ENCODE results near the gene VANGL1. TPM values are rescaled to one million over a fixed set of nuclear protein-coding genes. Genes with fewer than 3 reads are reported as not detected.

The VANGL1 gene
- total RNA-seq, 1 experiment from 2014 or later: 21.8 TPM

DNA sequence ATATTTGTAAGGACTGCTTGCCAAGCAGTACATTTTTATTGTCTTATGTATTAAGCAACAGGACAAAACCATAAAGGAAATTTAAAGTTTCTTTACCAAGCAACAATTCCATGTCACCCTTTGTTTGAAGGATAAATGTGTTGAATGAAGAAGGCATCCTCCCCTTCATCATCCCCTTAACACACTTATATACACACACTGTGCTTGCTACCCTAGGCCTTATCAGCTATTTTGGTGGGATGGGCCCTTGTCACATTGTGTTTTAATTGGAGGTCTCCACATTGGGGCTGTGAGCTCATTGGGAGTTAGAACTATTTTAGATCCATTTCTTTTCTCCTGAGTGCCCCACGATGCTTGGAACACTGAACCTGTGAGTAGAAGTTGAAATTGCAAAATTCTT lies 1.9 kb downstream of the VANGL1 start:
- no peak for DNase-seq (ENCODE audit: low read depth)

DNA sequence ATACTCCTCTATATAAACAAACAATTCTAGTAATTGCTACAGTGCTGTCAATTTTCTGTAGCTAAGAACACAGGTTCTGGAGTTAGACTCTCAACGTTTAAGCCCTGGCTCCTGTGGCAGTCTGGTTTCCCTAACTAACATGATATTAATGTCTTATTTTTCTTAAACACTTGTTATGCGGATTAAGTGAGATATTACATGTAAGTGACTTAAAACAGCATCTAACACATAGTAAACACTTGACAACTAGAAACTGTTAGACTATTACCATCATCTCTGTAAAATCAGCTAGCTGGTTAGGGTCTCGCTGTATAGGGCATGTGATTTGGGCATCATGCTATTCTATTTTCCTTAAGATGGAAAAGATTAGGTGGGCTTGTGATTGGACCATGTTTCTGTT lies 2.3 kb downstream of the VANGL1 start:
- no peak for DNase-seq (ENCODE audit: low read depth)

DNA sequence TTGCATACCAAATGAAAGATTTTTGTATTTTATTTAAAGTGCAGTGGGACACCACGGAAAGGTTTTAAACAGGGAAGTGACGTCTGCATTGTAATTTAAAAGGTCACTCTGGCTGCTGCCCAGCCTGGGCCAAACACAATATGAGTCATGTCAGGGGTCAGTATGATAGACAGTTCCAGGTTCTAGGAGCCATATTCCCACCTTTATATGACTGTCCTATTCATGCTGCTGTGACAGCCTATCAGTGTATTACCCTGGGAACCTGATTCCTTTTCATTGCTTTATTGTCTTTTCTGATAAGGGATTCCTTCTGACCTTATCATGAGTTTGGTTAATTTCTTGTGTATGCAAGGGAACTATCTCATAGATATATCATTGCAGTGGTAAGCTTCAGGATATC lies 5.3 kb downstream of the VANGL1 start:
- DNase-seq (ENCODE audit: low read depth): no peak

DNA sequence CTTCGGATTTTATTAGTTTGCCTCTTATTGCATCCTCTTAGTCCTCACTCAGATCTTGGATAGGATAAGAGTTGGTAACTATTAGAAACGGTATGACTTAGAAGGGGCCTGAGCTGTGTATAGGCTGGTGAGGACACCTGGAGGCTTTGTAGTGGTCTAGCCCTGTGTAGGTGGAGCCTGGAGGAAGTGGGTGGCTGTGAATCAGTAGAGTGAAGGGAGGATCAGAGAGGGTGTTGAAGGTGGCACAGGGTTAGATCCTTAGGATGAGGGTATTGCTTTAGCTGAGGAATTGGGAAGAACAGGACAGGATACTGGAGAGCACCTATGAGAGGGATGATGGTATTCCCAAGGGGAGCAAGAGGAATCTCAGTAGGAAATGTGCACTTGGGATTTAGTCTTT lies 5.7 kb downstream of the VANGL1 start:
- no peak for DNase-seq (ENCODE audit: low read depth)

DNA sequence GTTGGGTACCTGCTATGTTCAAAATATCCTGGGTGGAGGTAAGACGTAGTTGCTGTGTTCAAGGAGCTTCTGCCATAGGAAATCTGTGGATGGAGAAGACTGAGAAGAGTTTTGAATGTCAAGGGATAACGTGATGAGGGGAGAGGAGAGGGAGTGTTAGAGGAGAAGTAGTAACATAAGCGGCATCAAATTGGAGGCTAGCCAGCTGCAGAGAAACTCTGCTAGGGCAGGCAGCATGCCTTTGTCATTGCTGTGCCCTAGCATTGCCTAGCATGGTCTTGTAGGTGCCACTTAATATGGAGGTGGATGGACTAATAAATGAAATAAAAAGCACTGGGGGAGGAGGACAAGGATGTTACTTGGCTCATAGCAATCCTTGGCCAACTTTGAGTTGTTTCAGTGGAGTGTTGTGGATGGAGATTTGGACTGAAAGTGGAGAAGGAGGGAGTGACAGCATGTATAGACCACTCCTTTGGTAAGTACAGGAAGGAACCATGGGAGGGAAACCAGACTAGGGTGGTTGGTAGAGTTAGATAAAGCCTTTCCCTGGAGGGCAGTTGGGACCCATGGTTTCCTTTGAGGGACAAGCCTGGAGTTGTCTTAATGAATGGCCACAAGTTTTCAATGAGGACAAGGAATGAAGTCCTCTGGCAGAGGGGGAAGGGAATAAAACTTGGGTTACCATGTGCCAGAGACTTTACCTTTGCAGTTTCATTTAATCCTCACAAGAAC lies 6.3 kb downstream of the VANGL1 start:
- no peak for DNase-seq (ENCODE audit: low read depth)

DNA sequence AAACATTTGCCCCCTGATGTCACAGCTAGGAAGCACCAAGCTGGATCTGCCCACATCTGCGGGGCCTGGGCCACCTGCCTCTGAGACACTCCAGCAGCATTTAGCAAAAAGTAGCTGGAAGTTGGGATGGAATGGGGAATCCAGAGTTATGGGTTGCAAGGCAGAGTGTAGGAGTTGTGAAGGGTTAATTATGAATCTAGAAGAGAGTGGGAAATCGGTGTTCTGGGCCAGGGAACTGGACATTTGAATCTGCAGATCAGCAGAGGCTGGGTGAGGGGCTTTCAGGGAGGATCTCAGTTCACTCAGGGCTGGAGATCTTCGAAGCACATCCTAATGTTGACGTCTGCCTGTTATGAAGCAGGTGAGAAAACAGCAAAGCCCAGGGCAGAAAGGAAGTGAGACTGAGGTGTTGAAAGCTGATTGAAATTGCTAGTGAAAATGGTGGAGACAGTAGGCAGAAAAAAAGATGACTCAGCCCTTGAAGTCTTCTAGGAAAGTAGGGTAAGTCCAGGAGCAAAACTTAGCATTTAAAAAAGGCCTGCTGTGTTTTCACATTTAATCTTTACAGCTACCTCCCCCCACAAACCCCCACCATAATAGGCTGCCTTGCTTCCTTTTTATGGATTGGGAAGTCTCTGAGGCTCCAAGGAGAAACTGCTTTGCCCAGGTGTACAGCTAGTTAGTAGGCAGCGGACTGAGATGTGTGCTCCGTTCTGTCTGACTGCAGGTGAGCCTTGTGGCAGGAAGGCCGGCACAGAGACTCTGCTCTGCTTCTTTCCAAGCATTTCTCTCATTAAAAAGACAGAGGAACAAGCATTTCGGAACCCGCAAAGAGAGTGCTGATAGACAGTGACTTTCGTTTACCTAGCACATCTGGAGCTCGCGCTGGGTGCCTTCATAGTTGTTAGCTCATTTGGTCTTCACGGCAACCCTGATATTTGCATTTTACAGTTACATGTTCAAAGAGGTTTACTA lies 7.2 kb downstream of the VANGL1 start:
- DNase-seq (ENCODE audit: low read depth): no peak

DNA sequence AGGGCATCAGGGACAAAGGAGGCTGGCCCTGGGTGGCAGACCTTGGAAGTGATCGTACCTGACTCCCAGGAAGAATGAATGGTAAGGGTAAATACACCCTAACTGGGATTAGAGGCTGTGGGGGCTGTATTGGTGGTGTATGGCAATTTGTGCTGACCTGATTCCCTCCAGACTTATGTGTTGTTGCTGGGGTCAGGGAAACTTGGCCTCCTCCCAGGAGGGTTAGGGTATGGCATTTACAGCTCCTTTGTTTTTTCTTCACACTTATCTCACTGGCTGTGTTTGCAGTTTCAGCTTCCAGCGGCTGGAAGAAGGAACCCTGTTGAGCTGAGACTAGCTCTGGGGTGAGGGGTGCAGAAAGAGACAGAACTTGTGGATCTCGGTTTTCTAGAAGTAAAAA lies 8.2 kb downstream of the VANGL1 start:
- DNase-seq (ENCODE audit: low read depth): peak; percentile 20

DNA sequence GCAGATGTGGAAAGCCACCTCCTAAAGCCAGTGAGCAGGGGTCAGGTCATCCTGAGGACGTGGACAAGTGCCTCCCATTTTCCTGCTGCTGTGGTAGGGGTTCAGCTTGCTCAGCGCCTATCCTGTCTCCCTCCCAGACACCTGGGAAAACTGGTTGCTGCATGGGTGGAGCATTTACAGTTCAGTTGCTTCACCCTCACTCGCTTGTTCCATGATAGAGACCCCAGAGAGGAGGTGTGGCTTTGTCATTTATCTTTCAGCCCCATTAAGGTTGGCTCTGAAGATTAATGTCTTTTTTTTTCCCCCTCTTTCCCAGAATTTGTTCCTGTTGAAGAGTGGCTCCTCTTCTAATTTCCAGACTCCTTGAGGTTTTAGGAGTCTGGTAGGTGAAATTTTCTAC lies 9.2 kb downstream of the VANGL1 start:
- no peak for DNase-seq (ENCODE audit: low read depth)

DNA sequence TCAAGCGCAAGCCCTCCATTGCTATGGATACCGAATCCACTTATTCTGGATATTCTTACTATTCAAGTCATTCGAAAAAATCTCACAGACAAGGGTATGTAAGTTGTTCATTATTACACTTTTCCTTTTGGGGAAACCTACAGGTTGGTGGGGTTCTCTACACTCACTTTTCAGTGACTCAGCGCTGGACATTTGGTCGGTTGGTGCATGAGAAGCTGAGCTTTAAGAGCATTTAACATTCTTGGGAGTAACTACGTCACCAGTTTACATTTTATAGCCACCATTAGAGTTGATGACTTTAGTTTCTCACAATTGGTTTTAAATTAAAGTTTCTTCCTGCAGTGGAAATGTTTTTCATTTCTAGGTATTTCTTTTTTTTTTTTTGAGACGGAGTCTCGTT lies 9.6 kb downstream of the VANGL1 start:
- no peak for DNase-seq (ENCODE audit: low read depth)

DNA sequence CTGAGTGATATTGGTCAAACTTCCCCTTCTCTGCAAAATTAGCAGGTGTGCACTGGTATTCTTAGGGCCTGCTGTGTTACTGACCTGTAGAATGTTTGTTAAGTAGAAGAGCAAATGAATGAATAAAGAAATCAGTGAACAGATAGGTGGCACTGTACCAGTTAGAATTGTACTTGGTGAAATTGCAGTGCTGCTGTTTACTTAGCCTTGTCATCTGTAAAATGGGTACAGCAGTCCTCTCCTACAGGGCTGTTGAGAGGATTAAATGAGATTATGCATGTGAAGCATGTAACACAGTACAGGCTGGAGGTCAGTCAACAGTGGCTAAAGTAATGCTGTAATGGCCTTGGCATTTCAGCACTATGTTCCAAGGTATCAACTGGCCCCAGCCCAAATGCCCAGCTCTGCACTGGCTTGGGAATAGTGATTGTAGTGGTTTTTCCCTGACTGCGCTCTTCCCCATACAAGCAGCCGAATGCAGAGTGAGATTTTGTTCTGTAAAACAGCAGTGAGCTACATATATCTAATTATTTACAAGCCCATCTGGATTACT lies 10.5 kb downstream of the VANGL1 start:
- DNase-seq (ENCODE audit: low read depth): no peak

DNA sequence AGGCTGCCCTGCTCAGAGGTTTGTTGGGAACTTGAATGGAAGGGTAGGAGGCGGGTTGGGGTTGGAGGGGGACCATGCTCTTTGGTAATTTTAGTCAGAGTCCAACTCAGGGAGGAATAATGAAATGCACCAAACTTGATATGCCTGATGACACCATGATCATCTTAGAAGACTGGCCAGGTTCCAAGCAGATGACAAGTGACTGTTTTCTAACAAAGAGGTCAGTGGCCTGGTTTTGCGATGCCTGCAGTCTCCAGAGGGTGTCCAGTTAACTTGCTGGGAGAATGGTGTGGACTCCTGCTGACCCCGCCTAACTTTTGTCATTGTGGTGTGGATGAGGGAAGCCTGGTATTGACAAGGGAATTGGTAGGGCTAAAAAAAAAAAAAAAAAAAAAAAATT lies 12.4 kb downstream of the VANGL1 start:
- DNase-seq (ENCODE audit: low read depth): no peak

DNA sequence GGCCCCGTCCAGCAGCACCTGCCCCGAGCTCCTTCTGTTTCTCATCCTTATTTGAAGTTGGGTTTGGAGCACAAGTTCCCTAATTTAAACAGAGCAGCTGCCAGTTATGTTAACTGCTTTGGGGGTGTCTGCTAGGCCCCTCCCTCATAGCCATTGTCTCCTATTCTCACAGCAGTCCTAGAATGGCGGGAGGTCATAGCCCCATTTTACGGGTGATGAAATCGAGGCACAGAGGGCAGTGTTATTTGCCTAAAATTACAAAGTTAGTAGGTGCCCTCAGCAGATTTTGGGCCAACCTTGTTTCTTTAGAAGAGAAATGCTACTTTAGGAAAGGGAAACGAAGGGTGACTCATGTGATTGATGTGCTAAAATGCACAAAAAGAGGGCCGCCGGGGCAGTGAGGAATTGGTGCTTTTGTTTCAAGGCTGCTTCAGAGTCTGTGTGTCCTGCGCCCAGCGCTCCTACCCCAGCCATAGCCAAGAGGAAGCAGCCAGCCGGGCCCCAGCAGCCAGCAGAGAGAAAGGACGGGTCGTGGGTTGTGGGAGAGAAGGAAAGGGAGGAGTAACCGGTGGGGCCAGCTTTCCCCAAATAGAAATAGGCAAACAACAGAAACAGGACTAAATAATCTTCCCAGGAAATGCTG lies 13.0 kb downstream of the VANGL1 start:
- peak; percentile 20 for DNase-seq (ENCODE audit: low read depth)

DNA sequence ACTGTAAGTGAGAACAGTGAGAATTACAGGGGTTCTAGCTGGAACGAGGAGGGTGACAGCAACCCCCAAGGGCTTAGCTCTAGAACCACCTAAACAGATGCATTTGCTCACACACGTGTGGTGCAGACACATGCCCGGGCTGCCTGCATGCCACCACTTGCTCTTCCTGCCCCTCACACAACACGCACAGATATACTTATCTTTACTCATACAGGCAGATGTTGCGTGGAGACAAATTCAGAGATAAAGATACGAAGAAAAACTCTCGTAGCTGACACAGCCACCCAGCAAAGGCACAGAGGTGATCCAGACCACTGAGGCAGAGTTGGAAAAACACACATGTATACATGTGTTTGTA lies 13.5 kb downstream of the VANGL1 start:
- DNase-seq (ENCODE audit: low read depth): no peak

DNA sequence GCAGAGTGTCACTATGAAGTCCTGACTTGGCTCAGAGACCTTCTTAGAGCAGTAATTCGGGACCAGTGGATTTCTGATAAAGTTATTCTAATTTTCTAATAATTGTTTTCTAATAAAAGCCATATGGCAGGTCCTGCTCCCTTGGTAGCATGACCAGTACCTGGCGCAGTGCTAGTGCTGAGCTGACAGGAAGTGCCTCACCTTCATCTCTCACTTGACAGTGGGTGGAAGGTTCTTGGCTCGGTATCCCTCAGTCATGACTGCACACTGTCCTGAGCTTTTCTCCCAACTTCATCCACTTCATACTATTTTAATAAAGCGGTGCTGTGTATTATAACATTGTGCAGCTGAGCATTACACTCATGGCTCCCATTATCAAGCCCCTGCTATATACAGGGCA lies 14.1 kb downstream of the VANGL1 start:
- no peak for DNase-seq (ENCODE audit: low read depth)

DNA sequence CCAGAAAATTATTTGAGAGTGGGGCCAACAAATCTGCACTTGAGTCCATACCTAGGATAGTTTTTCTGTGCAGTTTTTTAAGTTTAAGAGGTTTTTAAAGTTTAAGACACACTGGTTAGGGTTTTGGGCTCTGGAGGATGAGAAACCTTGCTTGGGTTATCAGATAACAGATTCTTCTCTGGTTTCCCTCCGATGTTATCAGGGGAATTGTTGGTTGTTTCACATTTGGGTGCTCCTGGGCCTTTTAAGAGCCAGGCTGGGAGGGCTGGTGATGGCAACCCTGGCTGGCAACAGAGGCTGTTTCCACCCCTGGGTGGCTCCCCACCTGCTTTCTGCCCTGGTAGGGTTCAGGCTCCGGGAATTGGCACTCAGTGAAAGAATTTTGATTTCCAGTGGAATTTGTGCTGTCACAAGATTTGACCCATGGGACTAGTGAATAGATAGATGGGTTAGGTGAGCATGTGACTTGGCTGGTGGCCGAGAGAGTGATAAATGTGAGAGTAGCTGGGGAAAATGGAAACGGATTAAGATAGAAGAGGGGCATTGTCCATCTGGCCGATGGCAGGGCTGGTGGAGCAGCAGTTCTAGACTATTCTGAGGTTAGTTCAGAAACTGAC lies 14.8 kb downstream of the VANGL1 start:
- no peak for DNase-seq (ENCODE audit: low read depth)

DNA sequence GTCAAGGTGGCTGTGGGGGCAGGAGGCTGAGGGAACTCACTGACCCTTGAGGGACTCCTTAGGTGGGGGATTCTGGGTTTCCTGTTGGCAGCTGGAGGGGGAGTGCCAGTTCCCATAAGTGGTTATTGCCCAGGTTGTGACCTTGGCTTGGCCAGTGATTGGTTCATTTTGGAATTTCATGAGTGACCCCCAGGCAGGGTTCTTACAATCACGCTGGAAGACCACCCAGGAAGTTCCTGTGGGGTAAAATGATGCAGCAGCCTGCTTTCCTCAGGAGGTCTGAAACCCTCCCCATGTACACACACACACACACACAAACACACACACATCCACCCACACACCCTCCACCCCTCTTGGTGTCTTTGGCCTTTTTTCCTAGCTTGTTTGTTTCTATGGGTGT lies 16.9 kb downstream of the VANGL1 start:
- DNase-seq (ENCODE audit: low read depth): no peak

DNA sequence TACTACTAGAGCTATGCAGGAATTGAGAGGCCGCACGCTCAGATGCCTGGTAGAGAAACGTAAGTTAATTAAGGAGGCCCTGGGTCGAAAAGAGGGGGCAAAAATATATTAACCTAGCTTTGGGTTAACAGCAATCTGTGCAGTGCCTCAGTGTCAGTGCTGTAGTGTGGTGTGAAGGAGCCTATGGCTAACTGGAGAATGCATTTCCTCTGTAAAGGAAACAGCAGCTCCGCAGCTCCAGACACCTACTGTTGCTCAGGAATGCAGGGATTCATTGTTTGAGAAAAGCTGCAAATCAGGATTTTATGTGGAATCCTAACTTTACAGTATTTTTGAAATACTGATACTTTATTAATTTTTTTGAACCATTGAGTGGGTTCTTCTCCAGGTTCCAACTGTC lies 18.4 kb downstream of the VANGL1 start:
- DNase-seq (ENCODE audit: low read depth): no peak

DNA sequence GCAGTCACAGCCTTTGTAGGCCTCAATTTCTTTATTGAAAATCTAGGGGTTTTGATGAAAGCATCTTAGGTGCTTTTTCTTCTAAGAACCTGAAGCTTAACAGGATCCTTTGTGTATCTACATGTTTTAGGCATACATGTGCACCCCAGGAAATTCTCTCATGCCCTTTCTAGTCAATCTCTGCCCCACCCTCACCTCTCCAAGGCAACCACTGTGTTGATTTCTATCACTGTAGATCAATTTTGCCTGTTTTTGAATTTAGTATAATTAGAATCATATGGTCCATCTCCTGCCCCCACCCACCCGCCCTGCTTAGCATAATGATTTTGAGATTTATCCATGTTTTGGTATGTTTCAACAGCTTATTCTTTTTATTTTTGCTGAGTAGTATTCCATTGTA lies 19.4 kb downstream of the VANGL1 start:
- DNase-seq (ENCODE audit: low read depth): no peak

DNA sequence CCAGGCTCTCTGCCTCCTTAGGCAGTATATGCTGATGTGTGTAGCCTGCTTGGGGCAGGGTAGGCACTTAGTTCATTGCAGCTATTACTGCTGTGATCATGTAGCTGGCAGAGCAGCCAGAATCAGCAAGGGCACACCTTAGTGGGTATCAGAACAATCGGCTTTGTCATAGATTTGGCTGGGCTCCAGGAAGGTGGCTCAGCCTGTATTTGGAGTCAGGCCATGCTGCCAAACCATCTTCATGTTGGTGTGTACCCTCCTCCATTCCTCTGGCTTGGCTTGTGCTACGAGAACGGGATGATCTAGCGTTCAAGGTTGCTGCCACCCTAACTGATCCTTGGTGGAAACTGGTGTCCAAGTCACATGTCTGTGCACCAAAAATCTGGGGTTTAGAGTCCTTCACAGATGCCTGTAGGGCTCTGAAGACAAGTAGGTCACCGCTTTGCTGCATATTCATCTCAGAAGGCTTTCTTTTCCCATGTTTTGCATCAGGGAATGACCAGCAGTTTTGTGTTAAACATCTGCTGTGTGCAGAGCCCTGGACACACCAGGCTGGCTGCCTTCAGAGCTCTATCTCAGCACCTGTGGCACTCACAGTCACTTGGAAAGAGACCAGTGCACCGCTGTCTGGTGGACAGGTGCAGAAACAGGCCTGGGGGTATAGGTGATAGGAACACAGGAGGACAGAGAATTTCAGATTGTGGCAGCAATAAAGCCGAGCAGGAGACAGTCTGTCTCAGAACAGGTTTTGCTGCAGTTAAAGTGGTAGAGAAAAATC lies 23.7 kb downstream of the VANGL1 start:
- DNase-seq (ENCODE audit: low read depth): no peak

DNA sequence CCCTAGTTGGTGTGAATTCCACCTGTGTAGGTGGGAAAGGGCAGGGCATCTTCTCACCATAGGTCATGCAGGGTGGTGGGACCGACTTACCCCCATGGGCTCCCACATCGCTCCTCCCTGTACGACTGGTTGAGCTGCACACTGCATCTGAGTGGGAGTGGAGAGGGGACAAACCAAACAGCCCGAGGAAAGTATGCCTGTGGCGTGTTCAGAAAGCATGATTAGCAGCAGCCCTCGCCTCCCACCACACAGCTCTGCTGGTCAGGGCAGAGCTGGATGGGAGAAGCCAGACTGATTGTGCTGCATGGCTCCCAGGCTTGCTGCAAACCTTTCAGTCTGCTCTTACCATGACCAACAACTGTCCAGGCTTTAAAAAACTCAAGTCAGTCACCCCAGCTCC lies 24.4 kb downstream of the VANGL1 start:
- DNase-seq (ENCODE audit: low read depth): no peak

DNA sequence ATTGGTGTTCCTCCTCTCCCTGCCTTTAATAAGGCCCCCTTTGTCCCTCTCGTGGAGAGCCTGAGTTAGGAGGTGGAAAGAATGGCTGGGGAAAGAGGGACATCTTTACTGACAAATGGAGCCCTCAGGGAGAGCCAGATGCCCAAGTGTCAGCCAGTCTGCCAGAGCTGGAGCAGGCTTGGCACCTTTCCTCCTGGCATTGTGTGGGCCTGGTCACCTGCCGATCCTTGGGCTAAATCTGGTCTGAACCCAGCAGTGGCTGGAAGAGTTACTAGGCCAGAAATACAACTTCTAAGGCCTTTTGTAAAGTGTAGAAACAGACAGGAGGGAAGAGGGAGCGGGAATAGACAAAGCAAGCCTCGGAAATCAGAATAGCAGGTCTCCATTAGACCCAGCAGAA lies 24.9 kb downstream of the VANGL1 start:
- no peak for DNase-seq (ENCODE audit: low read depth)
